HepG2 (cell line): Measurements from ENCODE around the gene ZBTB9. TPM values are rescaled to one million over a fixed set of nuclear protein-coding genes. Genes with fewer than 3 reads are reported as not detected.

Experiments
- ATAC-seq: fragments of 200-7000 bp; cut with Tn5 transposase; 3 replicates; pipeline ENCODE4 v1.9.1; 2020; ENCODE audit warnings: mild to moderate bottlenecking, moderate library complexity
- BruUV-seq: library from RNA; stranded (reverse); fragments of 400-500 nt; replicated peaks from 2 replicates; lab custom pipeline; 2021; lab: Mats Ljungman, UMichigan
- CTCF ChIA-PET: fragments of 300-600 bp; formaldehyde crosslinking; extraction: SDS; loops from one replicate; lab custom pipeline; 2021; ENCODE audit warnings: low total read pairs, inconsistent platforms, low intra/inter-chr PET ratio; lab: Yijun Ruan, JAX
- POLR2A ChIA-PET: fragments of 350-600 bp; sonication (Branson Sonifier 250); formaldehyde crosslinking; loops from one replicate; lab custom pipeline; 2020; ENCODE audit warnings: antibody characterized with exemption, inconsistent platforms; lab: Yijun Ruan, JAX
- DNase-seq: peaks from one replicate; pipeline ENCODE4 v3.0.0-alpha.2; 2015; ENCODE audit warnings: low spot score
- FAIRE-seq: peaks from 3 replicates; lab custom pipeline; 2011; peaks lifted over from hg19 to GRCh38; lab: Jason Lieb, UNC
- H2AFZ ChIP-seq: one replicate; pipeline ENCODE4 v1.6.1; 2011; ENCODE audit warnings: low read length, inconsistent platforms
- H3K27ac ChIP-seq: fragments of 300-600 bp; 3 replicates; pipeline ENCODE4 v1.8.0; 2011; ENCODE audit warnings: mixed run types, mild to moderate bottlenecking, mixed read lengths, low read length, inconsistent platforms; ENCODE audit not compliant: insufficient read depth; ENCODE audit errors: extremely low read length
- H3K27me3 ChIP-seq, 2 experiments: fragments of 200-600 bp in 1 of 2; 2 replicates in 1 of 2; 3 replicates in 1 of 2; pipeline versions ENCODE4 v1.6.0 to v1.8.0; 2011; ENCODE audit warnings: low read length in 2 of 2, mild to moderate bottlenecking in 2 of 2, moderate library complexity in 2 of 2, inconsistent platforms in 1 of 2; ENCODE audit not compliant: insufficient read depth in 2 of 2, control insufficient read depth in 1 of 2
- H3K36me3 ChIP-seq, 2 experiments: fragments of 200-600 bp in 1 of 2; replicated peaks in 1 of 2; 2 replicates in 1 of 2; 3 replicates in 1 of 2; pipeline versions ENCODE4 v1.5.1 to v1.8.0; 2011; ENCODE audit warnings: low read length in 2 of 2, inconsistent platforms in 1 of 2; ENCODE audit not compliant: insufficient read depth in 2 of 2, control insufficient read depth in 1 of 2
- H3K4me1 ChIP-seq: 2 replicates; pipeline ENCODE4 v1.5.1; 2012; ENCODE audit warnings: low read length, inconsistent platforms; ENCODE audit not compliant: insufficient read depth
- H3K4me2 ChIP-seq: 2 replicates; pipeline ENCODE4 v1.6.0; 2011; ENCODE audit warnings: low read depth, low read length, inconsistent platforms
- H3K4me3 ChIP-seq, 3 experiments: fragments of 200-600 bp in 1 of 3; sonication (generic), shearing (Covaris generic) in 1 of 3; replicated peaks in 1 of 3; 2 replicates each; pipeline ENCODE4 v1.5.1; 2011 to 2016; ENCODE audit warnings: low read length in 3 of 3, inconsistent platforms in 2 of 3, low read depth in 2 of 3, mild to moderate bottlenecking in 2 of 3, control low read depth in 1 of 3, mixed read lengths in 1 of 3; ENCODE audit not compliant: insufficient read depth in 1 of 3
- H3K79me2 ChIP-seq: one replicate; pipeline ENCODE4 v1.6.1; 2011; ENCODE audit warnings: low read length, inconsistent platforms; ENCODE audit not compliant: insufficient read depth
- H3K9ac ChIP-seq: 2 replicates; pipeline ENCODE4 v1.6.0; 2011; ENCODE audit warnings: mild to moderate bottlenecking, low read depth, low read length, inconsistent platforms; ENCODE audit not compliant: insufficient read depth
- H3K9me3 ChIP-seq: 2 replicates; pipeline ENCODE4 v1.5.1; 2012; ENCODE audit warnings: mild to moderate bottlenecking, low read length
- H4K20me1 ChIP-seq: 2 replicates; pipeline ENCODE4 v1.6.0; 2011; ENCODE audit warnings: inconsistent platforms, mild to moderate bottlenecking, low read length, moderate library complexity; ENCODE audit not compliant: insufficient read depth
- BRF2 ChIP-seq: sonication (generic); formaldehyde crosslinking; IDR thresholded peaks from 2 replicates; pipeline ENCODE4 v1.8.1; 2022; ENCODE audit warnings: mild to moderate bottlenecking, missing genetic modification reagents
- NCOA5 ChIP-seq: sonication (generic); formaldehyde crosslinking; IDR thresholded peaks from 2 replicates; pipeline ENCODE4 v1.4.0; 2020; ENCODE audit warnings: missing genetic modification reagents
- ZMYM4 ChIP-seq: sonication (generic); formaldehyde crosslinking; IDR thresholded peaks from 2 replicates; pipeline ENCODE4 v1.8.1; 2023; ENCODE audit warnings: mild to moderate bottlenecking, missing genetic modification reagents
- ZNF281 ChIP-seq: sonication (generic); formaldehyde crosslinking; IDR thresholded peaks from 2 replicates; pipeline ENCODE4 v1.4.0; 2020; ENCODE audit warnings: missing genetic modification reagents, borderline replicate concordance
- ZNF709 ChIP-seq: sonication (generic); formaldehyde crosslinking; IDR thresholded peaks from 2 replicates; pipeline ENCODE4 v1.5.0; 2020; ENCODE audit warnings: mild to moderate bottlenecking, missing genetic modification reagents
- WGBS: methylation state at CpG from one replicate; pipeline ENCODE4 v1.1.6; 2017; ENCODE audit warnings: low lambda C conversion rate; 5-methylcytosine and 5-hydroxymethylcytosine counted together
- in situ Hi-C: cut with HindIII; loops from 2 replicates; pipeline ENCODE4 v1.10.0; 2017; ENCODE audit warnings: low pct_unique_long_range_greater_than_20kb; ENCODE audit not compliant: extremely low pct_ligation_motif_present
- intact Hi-C: fragments of 100-400 bp; cut with micrococcal nuclease; formaldehyde crosslinking; loops from one replicate; pipeline ENCODE4 v1.10.0; 2022; ENCODE audit not compliant: unreplicated experiment
- polyA plus RNA-seq, 8 experiments: library from polyadenylated mRNA; depleted of rRNA in 3 of 8; stranded (reverse) in 7 of 8; unstranded in 1 of 8; fragments of >200 nt; fragmentation: Illumina TruSeq in 4 of 8; extraction: Trizol in 4 of 8; gene quantifications; 2 replicates each; pipeline versions ENCODE4 v1.2.1 to v1.2.3, GENCODE V29; 2011 to 2016; ENCODE audit warnings: low read depth in 4 of 8, missing spikeins in 1 of 8, mixed read lengths in 1 of 8; ENCODE audit not compliant: insufficient read depth in 1 of 8
- total RNA-seq, 5 experiments: library from RNA; depleted of rRNA; stranded (reverse); fragments of >200 nt; fragmentation: Illumina TruSeq; extraction: Trizol; gene quantifications; 2 replicates each; pipeline ENCODE4 v1.2.3, GENCODE V29; 2016; ENCODE audit warnings: low read depth in 1 of 5
- TF ChIP-seq, protein P1 (sequence below): sonication (generic); formaldehyde crosslinking; IDR thresholded peaks from 2 replicates; pipeline ENCODE4 v1.4.0; 2020; ENCODE audit warnings: missing genetic modification reagents
- TF ChIP-seq, protein P2 (sequence below): sonication (generic); formaldehyde crosslinking; IDR thresholded peaks from 2 replicates; pipeline ENCODE4 v1.4.0; 2020; ENCODE audit warnings: mild to moderate bottlenecking, missing genetic modification reagents
- TF ChIP-seq, protein P3 (sequence below): sonication (generic); formaldehyde crosslinking; conservative IDR thresholded peaks from 2 replicates; pipeline ENCODE4 v1.4.0; 2020; ENCODE audit warnings: missing genetic modification reagents

Gene ZBTB9
- total and polyA plus RNA-seq, 2 of the 13 experiments (the other 11 are each of a cell fraction or from before 2014, with no cell fraction given), result 5.3 to 9.2 TPM

- TF ChIP-seq ZMYM4 (CRISPR knock-in tag) (no peak), BRF2 (CRISPR knock-in tag) (no peak), NCOA5 (CRISPR knock-in tag) (no peak)
- TF ChIP-seq, protein P1, sequence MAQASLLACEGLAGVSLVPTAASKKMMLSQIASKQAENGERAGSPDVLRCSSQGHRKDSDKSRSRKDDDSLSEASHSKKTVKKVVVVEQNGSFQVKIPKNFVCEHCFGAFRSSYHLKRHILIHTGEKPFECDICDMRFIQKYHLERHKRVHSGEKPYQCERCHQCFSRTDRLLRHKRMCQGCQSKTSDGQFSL (CRISPR knock-in tag), result no peak
- TF ChIP-seq, protein P2, sequence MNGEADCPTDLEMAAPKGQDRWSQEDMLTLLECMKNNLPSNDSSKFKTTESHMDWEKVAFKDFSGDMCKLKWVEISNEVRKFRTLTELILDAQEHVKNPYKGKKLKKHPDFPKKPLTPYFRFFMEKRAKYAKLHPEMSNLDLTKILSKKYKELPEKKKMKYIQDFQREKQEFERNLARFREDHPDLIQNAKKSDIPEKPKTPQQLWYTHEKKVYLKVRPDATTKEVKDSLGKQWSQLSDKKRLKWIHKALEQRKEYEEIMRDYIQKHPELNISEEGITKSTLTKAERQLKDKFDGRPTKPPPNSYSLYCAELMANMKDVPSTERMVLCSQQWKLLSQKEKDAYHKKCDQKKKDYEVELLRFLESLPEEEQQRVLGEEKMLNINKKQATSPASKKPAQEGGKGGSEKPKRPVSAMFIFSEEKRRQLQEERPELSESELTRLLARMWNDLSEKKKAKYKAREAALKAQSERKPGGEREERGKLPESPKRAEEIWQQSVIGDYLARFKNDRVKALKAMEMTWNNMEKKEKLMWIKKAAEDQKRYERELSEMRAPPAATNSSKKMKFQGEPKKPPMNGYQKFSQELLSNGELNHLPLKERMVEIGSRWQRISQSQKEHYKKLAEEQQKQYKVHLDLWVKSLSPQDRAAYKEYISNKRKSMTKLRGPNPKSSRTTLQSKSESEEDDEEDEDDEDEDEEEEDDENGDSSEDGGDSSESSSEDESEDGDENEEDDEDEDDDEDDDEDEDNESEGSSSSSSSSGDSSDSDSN, result no peak
- TF ChIP-seq, protein P3, sequence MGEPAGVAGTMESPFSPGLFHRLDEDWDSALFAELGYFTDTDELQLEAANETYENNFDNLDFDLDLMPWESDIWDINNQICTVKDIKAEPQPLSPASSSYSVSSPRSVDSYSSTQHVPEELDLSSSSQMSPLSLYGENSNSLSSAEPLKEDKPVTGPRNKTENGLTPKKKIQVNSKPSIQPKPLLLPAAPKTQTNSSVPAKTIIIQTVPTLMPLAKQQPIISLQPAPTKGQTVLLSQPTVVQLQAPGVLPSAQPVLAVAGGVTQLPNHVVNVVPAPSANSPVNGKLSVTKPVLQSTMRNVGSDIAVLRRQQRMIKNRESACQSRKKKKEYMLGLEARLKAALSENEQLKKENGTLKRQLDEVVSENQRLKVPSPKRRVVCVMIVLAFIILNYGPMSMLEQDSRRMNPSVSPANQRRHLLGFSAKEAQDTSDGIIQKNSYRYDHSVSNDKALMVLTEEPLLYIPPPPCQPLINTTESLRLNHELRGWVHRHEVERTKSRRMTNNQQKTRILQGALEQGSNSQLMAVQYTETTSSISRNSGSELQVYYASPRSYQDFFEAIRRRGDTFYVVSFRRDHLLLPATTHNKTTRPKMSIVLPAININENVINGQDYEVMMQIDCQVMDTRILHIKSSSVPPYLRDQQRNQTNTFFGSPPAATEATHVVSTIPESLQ (CRISPR knock-in tag), result no peak
These were observed 4.3 kb downstream of the ZBTB9 start (continued) for GRCh38 chr6:33458676-33459075.

- intact Hi-C loops (no loop called here), in situ Hi-C loops (no loop called here)
- H3K27ac ChIP-seq, result no peak overlapping the region
- POLR2A ChIA-PET, result interaction anchor here (1.3 kb wide), 1 partner anchor 41 kb away, joined by 3 read pairs; the partner anchor contains the start of gene CUTA
- no peak overlapping the region for H3K9ac ChIP-seq
- peaks cover 9% of the 10 kb centered on the region for H3K79me2 ChIP-seq
- FAIRE-seq (no peak), ATAC-seq (no peak), DNase-seq (no peak)
- H3K9me3 ChIP-seq, result no peaks in the 10 kb centered on the region
- H4K20me1 ChIP-seq, result no peaks in the 10 kb centered on the region
- no peaks in the 10 kb centered on the region; a peak in 1 of 5 replicates for H3K27me3 ChIP-seq
- peaks cover 10% of the 10 kb centered on the region for H3K4me1 ChIP-seq
- H3K4me3 ChIP-seq, result no peak overlapping the region
- no peak overlapping the region for H2AFZ ChIP-seq
- TF ChIP-seq ZNF281 (no peak), ZNF709 (CRISPR knock-in tag) (no peak)
- 79% methylated on average over 2 of the region's 2 CpGs for WGBS
- no TSS peak for BruUV-seq
- no peak overlapping the region for H3K4me2 ChIP-seq
- peaks cover 0 to 9% of the 10 kb centered on the region in 2 experiments; a peak in 3 of 5 replicates for H3K36me3 ChIP-seq
- CTCF ChIA-PET, result no interaction called here
These were observed 4.8 kb downstream of the ZBTB9 start for GRCh38 chr6:33459226-33459625.
